Astrocyte (in vitro differentiated cells and primary cell): ENCODE measurements around the gene NMT2.
"Not testable (repeated sequence)": the region's sequence is repeated elsewhere in the genome, so short reads cannot be mapped to it uniquely, and the experiment has no call there.

Experiments
- EZH2 ChIP-seq: IDR thresholded peaks from 2 replicates; pipeline ENCODE4 v1.6.1; 2012; ENCODE audit warnings: mild to moderate bottlenecking, low read length, inconsistent platforms; ENCODE audit not compliant: insufficient read depth
- TF ChIP-seq, protein P1 (sequence below): IDR thresholded peaks from 2 replicates; pipeline ENCODE4 v1.5.1; 2011; ENCODE audit warnings: low read depth, mild to moderate bottlenecking, inconsistent platforms, low read length, moderate library complexity; ENCODE audit not compliant: insufficient read depth

DNA sequence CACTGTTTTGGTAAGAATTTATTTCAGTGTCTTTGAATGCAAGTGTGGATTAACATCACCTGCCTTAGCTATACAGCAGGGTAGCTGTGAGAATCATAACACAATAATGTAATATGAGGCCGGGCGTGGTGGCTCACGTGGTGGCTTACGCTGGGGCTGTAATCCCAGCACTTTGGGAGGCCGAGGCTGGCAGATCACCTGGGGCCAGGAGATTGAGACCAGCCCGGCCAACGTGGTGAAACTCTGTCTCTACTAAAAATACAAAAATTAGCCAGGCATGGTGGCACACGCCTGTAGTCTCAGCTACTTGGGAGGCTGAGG is 33.8 kb upstream of the NMT2 start:
- TF ChIP-seq, protein P1, sequence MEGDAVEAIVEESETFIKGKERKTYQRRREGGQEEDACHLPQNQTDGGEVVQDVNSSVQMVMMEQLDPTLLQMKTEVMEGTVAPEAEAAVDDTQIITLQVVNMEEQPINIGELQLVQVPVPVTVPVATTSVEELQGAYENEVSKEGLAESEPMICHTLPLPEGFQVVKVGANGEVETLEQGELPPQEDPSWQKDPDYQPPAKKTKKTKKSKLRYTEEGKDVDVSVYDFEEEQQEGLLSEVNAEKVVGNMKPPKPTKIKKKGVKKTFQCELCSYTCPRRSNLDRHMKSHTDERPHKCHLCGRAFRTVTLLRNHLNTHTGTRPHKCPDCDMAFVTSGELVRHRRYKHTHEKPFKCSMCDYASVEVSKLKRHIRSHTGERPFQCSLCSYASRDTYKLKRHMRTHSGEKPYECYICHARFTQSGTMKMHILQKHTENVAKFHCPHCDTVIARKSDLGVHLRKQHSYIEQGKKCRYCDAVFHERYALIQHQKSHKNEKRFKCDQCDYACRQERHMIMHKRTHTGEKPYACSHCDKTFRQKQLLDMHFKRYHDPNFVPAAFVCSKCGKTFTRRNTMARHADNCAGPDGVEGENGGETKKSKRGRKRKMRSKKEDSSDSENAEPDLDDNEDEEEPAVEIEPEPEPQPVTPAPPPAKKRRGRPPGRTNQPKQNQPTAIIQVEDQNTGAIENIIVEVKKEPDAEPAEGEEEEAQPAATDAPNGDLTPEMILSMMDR, result not testable (repeated sequence)
- not testable (repeated sequence) for TF ChIP-seq EZH2
